Astrocyte (in vitro differentiated cells and primary cell): ENCODE measurements around the gene LBX2. TPM values are rescaled to one million over a fixed set of nuclear protein-coding genes. Genes with fewer than 3 reads are reported as not detected.

Source experiments
- DNase-seq: peaks from one replicate; pipeline ENCODE4 v3.0.0-alpha.2; 2010; ENCODE audit warnings: low read depth
- FAIRE-seq: peaks from 2 replicates; lab custom pipeline; 2011; peaks lifted over from hg19 to GRCh38; lab: Jason Lieb, UNC
- H2AFZ ChIP-seq: 2 replicates; pipeline ENCODE4 v1.6.0; 2012; ENCODE audit warnings: low read depth, low read length, inconsistent platforms
- H3K27ac ChIP-seq: 2 replicates; pipeline ENCODE4 v1.5.1; 2011; ENCODE audit warnings: low read depth, low read length, inconsistent platforms
- H3K27me3 ChIP-seq: 2 replicates; pipeline ENCODE4 v1.6.0; 2011; ENCODE audit warnings: low read length, inconsistent platforms; ENCODE audit not compliant: insufficient read depth
- H3K36me3 ChIP-seq: 2 replicates; pipeline ENCODE4 v1.5.1; 2011; ENCODE audit warnings: low read length, inconsistent platforms; ENCODE audit not compliant: insufficient read depth
- H3K4me1 ChIP-seq: 2 replicates; pipeline ENCODE4 v1.5.1; 2011; ENCODE audit warnings: low read length, inconsistent platforms; ENCODE audit not compliant: insufficient read depth
- H3K4me2 ChIP-seq: 2 replicates; pipeline ENCODE4 v1.6.0; 2012; ENCODE audit warnings: low read length, inconsistent platforms
- H3K4me3 ChIP-seq: 2 replicates; pipeline ENCODE4 v1.5.1; 2011; ENCODE audit warnings: low read depth, mild to moderate bottlenecking, low read length, inconsistent platforms; ENCODE audit not compliant: insufficient read depth
- H3K79me2 ChIP-seq: 2 replicates; pipeline ENCODE4 v1.6.0; 2012; ENCODE audit warnings: mild to moderate bottlenecking, low read length, inconsistent platforms; ENCODE audit not compliant: insufficient read depth
- H3K9ac ChIP-seq: 2 replicates; pipeline ENCODE4 v1.6.0; 2012; ENCODE audit warnings: mild to moderate bottlenecking, low read length, inconsistent platforms
- H3K9me3 ChIP-seq: 2 replicates; pipeline ENCODE4 v1.5.1; 2012; ENCODE audit warnings: low read depth, mild to moderate bottlenecking, low read length, inconsistent platforms; ENCODE audit not compliant: insufficient read depth
- H4K20me1 ChIP-seq: 2 replicates; pipeline ENCODE4 v1.6.0; 2012; ENCODE audit warnings: low read length, inconsistent platforms; ENCODE audit not compliant: insufficient read depth
- H3K27ac Mint-ChIP-seq: one replicate; pipeline ENCODE4 v1.8.0; 2021; ENCODE audit warnings: mild to moderate bottlenecking, mixed read lengths; ENCODE audit not compliant: unreplicated experiment
- H3K27me3 Mint-ChIP-seq: one replicate; pipeline ENCODE4 v1.8.0; 2021; ENCODE audit warnings: low read depth, mixed read lengths; ENCODE audit not compliant: unreplicated experiment
- H3K36me3 Mint-ChIP-seq: one replicate; pipeline ENCODE4 v1.8.0; 2021; ENCODE audit warnings: low read depth, mixed read lengths; ENCODE audit not compliant: unreplicated experiment
- H3K4me1 Mint-ChIP-seq: one replicate; pipeline ENCODE4 v1.8.0; 2021; ENCODE audit warnings: low read depth, mixed read lengths; ENCODE audit not compliant: unreplicated experiment
- H3K4me3 Mint-ChIP-seq: one replicate; pipeline ENCODE4 v1.8.0; 2021; ENCODE audit warnings: mild to moderate bottlenecking, moderate library complexity, mixed read lengths; ENCODE audit not compliant: unreplicated experiment
- H3K9me3 Mint-ChIP-seq: one replicate; pipeline ENCODE4 v1.8.0; 2021; ENCODE audit warnings: mild to moderate bottlenecking, mixed read lengths; ENCODE audit not compliant: unreplicated experiment
- EZH2 ChIP-seq: IDR thresholded peaks from 2 replicates; pipeline ENCODE4 v1.6.1; 2012; ENCODE audit warnings: mild to moderate bottlenecking, low read length, inconsistent platforms; ENCODE audit not compliant: insufficient read depth
- total RNA-seq: library from RNA; stranded (reverse); gene quantifications from 2 replicates; pipeline ENCODE4 v1.2.1, GENCODE V29; 2021
- TF ChIP-seq, protein P1 (sequence below): IDR thresholded peaks from 2 replicates; pipeline ENCODE4 v1.5.1; 2011; ENCODE audit warnings: low read depth, mild to moderate bottlenecking, inconsistent platforms, low read length, moderate library complexity; ENCODE audit not compliant: insufficient read depth

LBX2 gene
- total RNA-seq, 1 donor from 2014 or later, result 1.0 TPM

DNA sequence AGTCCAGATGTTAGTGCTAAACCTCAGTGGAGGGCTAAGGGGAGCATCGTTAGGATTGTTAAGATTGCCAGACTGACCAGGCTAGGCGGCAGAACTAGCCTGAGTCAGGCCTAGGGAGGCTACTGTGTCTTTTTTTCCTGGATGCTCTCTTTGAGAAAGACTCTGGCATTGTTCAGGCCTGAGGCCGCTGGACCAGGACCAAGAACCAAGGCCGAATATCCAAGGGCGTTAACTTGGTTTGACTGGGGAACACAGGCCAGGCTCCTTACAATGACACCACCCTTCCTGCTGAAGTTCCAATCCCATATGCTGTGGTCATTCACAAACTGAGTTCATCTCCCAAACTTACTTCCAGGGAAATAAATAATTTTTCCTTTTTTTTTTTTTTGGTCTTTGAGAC, 40.9 kb upstream of the LBX2 start:
- H3K36me3 Mint-ChIP-seq, result no peaks in the 10 kb centered on the region
- no peak overlapping the region for H3K4me2 ChIP-seq
- no peak overlapping the region for H3K27ac Mint-ChIP-seq
- H3K9me3 ChIP-seq, result no peaks in the 10 kb centered on the region
- no peak overlapping the region for H2AFZ ChIP-seq
- H3K4me1 Mint-ChIP-seq, result peaks cover 3% of the 10 kb centered on the region
- no peak overlapping the region for H3K4me3 ChIP-seq
- no peak overlapping the region for H3K27ac ChIP-seq
- no peak for FAIRE-seq
- H3K27me3 Mint-ChIP-seq, result peaks cover 3% of the 10 kb centered on the region
- H4K20me1 ChIP-seq, result no peaks in the 10 kb centered on the region
- no peaks in the 10 kb centered on the region for H3K36me3 ChIP-seq
- H3K4me1 ChIP-seq, result no peaks in the 10 kb centered on the region
- no peaks in the 10 kb centered on the region for H3K79me2 ChIP-seq
- H3K27me3 ChIP-seq, result no peaks in the 10 kb centered on the region
- DNase-seq, result no peak
- no peaks in the 10 kb centered on the region for H3K9me3 Mint-ChIP-seq
- TF ChIP-seq EZH2, result no peak
- TF ChIP-seq, protein P1, sequence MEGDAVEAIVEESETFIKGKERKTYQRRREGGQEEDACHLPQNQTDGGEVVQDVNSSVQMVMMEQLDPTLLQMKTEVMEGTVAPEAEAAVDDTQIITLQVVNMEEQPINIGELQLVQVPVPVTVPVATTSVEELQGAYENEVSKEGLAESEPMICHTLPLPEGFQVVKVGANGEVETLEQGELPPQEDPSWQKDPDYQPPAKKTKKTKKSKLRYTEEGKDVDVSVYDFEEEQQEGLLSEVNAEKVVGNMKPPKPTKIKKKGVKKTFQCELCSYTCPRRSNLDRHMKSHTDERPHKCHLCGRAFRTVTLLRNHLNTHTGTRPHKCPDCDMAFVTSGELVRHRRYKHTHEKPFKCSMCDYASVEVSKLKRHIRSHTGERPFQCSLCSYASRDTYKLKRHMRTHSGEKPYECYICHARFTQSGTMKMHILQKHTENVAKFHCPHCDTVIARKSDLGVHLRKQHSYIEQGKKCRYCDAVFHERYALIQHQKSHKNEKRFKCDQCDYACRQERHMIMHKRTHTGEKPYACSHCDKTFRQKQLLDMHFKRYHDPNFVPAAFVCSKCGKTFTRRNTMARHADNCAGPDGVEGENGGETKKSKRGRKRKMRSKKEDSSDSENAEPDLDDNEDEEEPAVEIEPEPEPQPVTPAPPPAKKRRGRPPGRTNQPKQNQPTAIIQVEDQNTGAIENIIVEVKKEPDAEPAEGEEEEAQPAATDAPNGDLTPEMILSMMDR, result no peak
- H3K4me3 Mint-ChIP-seq, result no peak overlapping the region
- no peak overlapping the region for H3K9ac ChIP-seq

DNA sequence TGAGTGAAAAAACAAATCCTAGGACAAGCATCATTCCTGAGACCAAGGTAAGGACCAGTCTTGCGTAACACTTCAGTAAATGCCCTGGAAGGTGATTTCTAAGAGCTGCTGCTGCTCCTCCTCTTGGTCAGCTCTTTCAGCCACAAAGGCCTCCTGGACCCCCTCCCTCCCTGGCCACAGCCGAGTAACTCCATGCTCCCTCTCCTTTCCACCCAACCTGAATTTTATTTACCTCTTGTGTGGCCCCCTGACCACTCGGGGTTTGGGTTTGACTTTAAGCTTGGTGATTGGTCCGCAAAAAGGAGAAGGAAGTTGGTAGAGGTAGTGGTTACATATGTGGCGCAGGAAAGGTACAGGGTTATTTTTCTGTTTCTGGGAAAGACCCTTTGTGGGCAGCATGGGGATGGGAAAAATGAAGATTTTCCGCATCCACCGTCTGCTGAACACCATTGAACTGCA, 39.5 kb upstream of the LBX2 start:
- Histone ChIP-seq H3K79me2 (no peaks in the 10 kb centered on the region), H3K36me3 (peaks cover under 1% of the 10 kb centered on the region), H3K4me2 (no peak overlapping the region), H4K20me1 (no peaks in the 10 kb centered on the region), H3K27ac (no peak overlapping the region), H2AFZ (no peak overlapping the region), H3K27me3 (no peaks in the 10 kb centered on the region), H3K4me3 (no peak overlapping the region), H3K9ac (no peak overlapping the region), H3K9me3 (no peaks in the 10 kb centered on the region), H3K4me1 (no peaks in the 10 kb centered on the region)
- Mint-ChIP-seq H3K4me1 (peaks cover 3% of the 10 kb centered on the region), H3K4me3 (no peak overlapping the region), H3K9me3 (no peaks in the 10 kb centered on the region), H3K27me3 (peaks cover 3% of the 10 kb centered on the region), H3K27ac (no peak overlapping the region), H3K36me3 (peaks cover 2% of the 10 kb centered on the region)
- no peak for FAIRE-seq
- no peak for DNase-seq
- no peak for TF ChIP-seq EZH2
- TF ChIP-seq, protein P1, result no peak

DNA sequence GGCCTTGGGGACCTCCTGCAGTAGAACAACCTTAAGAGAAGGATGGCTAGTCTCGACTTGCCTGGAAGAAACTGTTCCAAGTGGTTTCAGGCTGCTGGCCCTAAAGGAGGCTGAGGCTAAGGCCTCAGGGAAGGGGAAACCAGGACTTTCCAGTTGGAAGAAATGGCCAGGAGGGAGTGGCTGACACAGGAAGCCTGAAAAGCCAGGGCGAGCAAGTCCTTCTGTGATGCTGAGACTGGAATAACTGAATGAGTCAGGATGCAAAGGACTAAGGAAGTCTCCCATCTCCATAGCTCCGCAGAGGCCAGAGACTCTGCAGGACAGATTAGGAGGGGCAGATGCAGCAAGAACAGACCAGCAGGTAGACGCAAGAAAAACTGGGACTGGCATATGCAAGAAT, 37.7 kb upstream of the LBX2 start:
- Histone ChIP-seq H3K27me3 (no peaks in the 10 kb centered on the region), H3K9ac (no peak overlapping the region), H3K4me1 (no peaks in the 10 kb centered on the region), H3K4me3 (no peak overlapping the region), H2AFZ (no peak overlapping the region), H3K9me3 (no peaks in the 10 kb centered on the region), H3K4me2 (no peak overlapping the region), H4K20me1 (peaks cover 9% of the 10 kb centered on the region), H3K36me3 (peaks cover 11% of the 10 kb centered on the region), H3K27ac (no peak overlapping the region), H3K79me2 (no peaks in the 10 kb centered on the region)
- TF ChIP-seq EZH2, result no peak
- TF ChIP-seq, protein P1, result no peak
- Mint-ChIP-seq H3K4me3 (peak overlapping the region; percentile 22), H3K36me3 (peaks cover 10% of the 10 kb centered on the region), H3K27me3 (peaks cover 3% of the 10 kb centered on the region), H3K27ac (no peak overlapping the region), H3K9me3 (no peaks in the 10 kb centered on the region), H3K4me1 (peaks cover 3% of the 10 kb centered on the region)
- FAIRE-seq (no peak), DNase-seq (no peak)
